ENCODE data around the gene WRAP73. TPM values are rescaled to one million over a fixed set of nuclear protein-coding genes. Genes with fewer than 3 reads are reported as not detected.

The WRAP73 gene
- total and polyA plus RNA-seq, 9 of the 15 experiments (the other 6 are each of a cell fraction or from before 2014, with no cell fraction given), result 4.3 to 51.8 (median 30.1) TPM

- TF ChIP-seq CLOCK (CRISPR knock-in tag; IDR thresholded peaks at IDR 0.05; ENCODE audit: borderline replicate concordance) (no peak), ZNF668 (CRISPR knock-in tag; IDR thresholded peaks at IDR 0.05) (no peak), ZBTB9 (CRISPR knock-in tag; IDR thresholded peaks at IDR 0.05) (no peak), POLR2AphosphoS5 (IDR thresholded peaks at IDR 0.05; ENCODE audit: control insufficient read depth, insufficient read depth, low read depth, low read length) (peak; percentile 65), MTF1 (CRISPR knock-in tag; IDR thresholded peaks at IDR 0.05; ENCODE audit: borderline replicate concordance) (no peak), NCOR1 (IDR thresholded peaks at IDR 0.05) (no peak; the same call in 1 of the 2 replicates), ZNF512 (tag; IDR thresholded peaks at IDR 0.05) (no peak), PTBP1 (IDR thresholded peaks at IDR 0.05; ENCODE audit: low read depth, low read length) (no peak), MXD1 (CRISPR knock-in tag; IDR thresholded peaks at IDR 0.05; ENCODE audit: borderline replicate concordance, poor library complexity, severe bottlenecking) (no peak), TARDBP (IDR thresholded peaks at IDR 0.05) (no peak), ZFX (CRISPR knock-in tag; IDR thresholded peaks at IDR 0.05) (peak; percentile 28), ZNF780A (CRISPR knock-in tag; IDR thresholded peaks at IDR 0.05) (no peak), CHCHD3 (CRISPR knock-in tag; IDR thresholded peaks at IDR 0.05) (no peak), HIVEP1 (CRISPR knock-in tag; IDR thresholded peaks at IDR 0.05) (no peak), EP300 (IDR thresholded peaks at IDR 0.05; ENCODE audit: low read length) (no peak), ZNF398 (CRISPR knock-in tag; IDR thresholded peaks at IDR 0.05) (no peak), ZFP36 (IDR thresholded peaks at IDR 0.05; ENCODE audit: low read depth, low read length, partially characterized antibody) (no peak), ZNF584 (CRISPR knock-in tag; IDR thresholded peaks at IDR 0.05; ENCODE audit: low read depth) (no peak), ZNF324 (CRISPR knock-in tag; IDR thresholded peaks at IDR 0.05) (no peak), PURB (CRISPR knock-in tag; IDR thresholded peaks at IDR 0.05; ENCODE audit: low read depth) (no peak), SMAD4 (CRISPR knock-in tag; conservative IDR thresholded peaks at IDR 0.05) (peak; percentile 76)
Observed at GRCh38 chr1:3625151-3625907, 24.6 kb downstream of the WRAP73 start (continued).
